ENCODE measurements around the gene ITGB5. TPM values are rescaled to one million over a fixed set of nuclear protein-coding genes. Genes with fewer than 3 reads are reported as not detected.
"Not testable (repeated sequence)": the region's sequence is repeated elsewhere in the genome, so short reads cannot be mapped to it uniquely, and the experiment has no call there.

The ITGB5 gene
- polyA plus RNA-seq, 3 donors, result 0.68 to 1.2 (median 1.0) TPM

- Histone ChIP-seq H3K9me3 (replicated peaks in 1 of 2; ENCODE audit: control insufficient read depth in 1 of 2, insufficient read depth in 1 of 2, low read length in 2 of 2) (no peaks in the 10 kb centered on the region), H3K27me3 (ENCODE audit: control insufficient read depth in 2 of 2, insufficient read depth in 2 of 2, low read length in 2 of 2) (no peaks in the 10 kb centered on the region), H4K20me1 (ENCODE audit: insufficient read depth, low read length) (no peaks in the 10 kb centered on the region), H2AFZ (ENCODE audit: insufficient read depth, low read depth, low read length, poor library complexity, severe bottlenecking) (no peak overlapping the region), H3K4me3 (replicated peaks in 1 of 3; ENCODE audit: low read depth in 2 of 3, low read length in 3 of 3) (no peak overlapping the region), H3K36me3 (replicated peaks in 1 of 2; ENCODE audit: control insufficient read depth in 1 of 2, insufficient read depth in 2 of 2, low read length in 2 of 2) (no peaks in the 10 kb centered on the region), H3K79me2 (ENCODE audit: insufficient read depth, low read length) (no peaks in the 10 kb centered on the region), H3K4me2 (replicated peaks; ENCODE audit: extremely low read depth, low read length, poor library complexity, severe bottlenecking) (no peak overlapping the region), H3K27ac (ENCODE audit: low read depth in 1 of 2, low read length in 2 of 2) (no peak overlapping the region), H3K4me1 (ENCODE audit: control insufficient read depth in 1 of 2, insufficient read depth in 2 of 2, low read length in 2 of 2) (peaks cover 0 to 7% of the 10 kb centered on the region in 2 donors), H3K9ac (ENCODE audit: insufficient read depth, low read length, poor library complexity, severe bottlenecking) (peak overlapping the region; percentile 4)
- H3K9me3 Mint-ChIP-seq, result no peaks in the 10 kb centered on the region
- peaks cover 0 to 3% (median 2%) of the 10 kb centered on the region in 3 donors for H3K27me3 Mint-ChIP-seq (ENCODE audit: low read depth in 3 of 3)
- no peak overlapping the region for H3K27ac Mint-ChIP-seq
- H3K4me3 Mint-ChIP-seq, result no peak overlapping the region
- intact Hi-C loops (cut with micrococcal nuclease), result no loop called here
- peaks cover 18% of the 10 kb centered on the region for H3K4me1 Mint-ChIP-seq
- TF ChIP-seq CTCF (IDR thresholded peaks at IDR 0.05), result no peak
- H3K36me3 Mint-ChIP-seq, result no peaks in the 10 kb centered on the region
- WGBS (ENCODE audit: insufficient coverage), result no CpG with 5 or more reads among the region's 8 CpGs
- peak in 1 of 3 donors; percentile 14 for DNase-seq
Measured at GRCh38 chr3:124791639-124792151, 95.5 kb downstream of the ITGB5 start.

GRCh38 chr3:124791142-124791541 lies 96.0 kb downstream of the ITGB5 start:
- no peaks in the 10 kb centered on the region for H3K27me3 ChIP-seq (ENCODE audit: control insufficient read depth in 2 of 2, insufficient read depth in 2 of 2, low read length in 2 of 2)
- TF ChIP-seq CTCF (IDR thresholded peaks at IDR 0.05), result no peak
- WGBS (ENCODE audit: insufficient coverage), result 79% methylated on average over 4 of the region's 4 CpGs
- Mint-ChIP-seq H3K9me3 (no peaks in the 10 kb centered on the region), H3K36me3 (no peaks in the 10 kb centered on the region), H3K4me1 (peaks cover 24% of the 10 kb centered on the region), H3K4me3 (no peak overlapping the region), H3K27ac (no peak overlapping the region), H3K27me3 (ENCODE audit: low read depth in 3 of 3) (peaks cover 0 to 5% (median 3%) of the 10 kb centered on the region in 3 donors)
- intact Hi-C loops (cut with micrococcal nuclease), result no loop called here
- no peak for DNase-seq
- H2AFZ ChIP-seq (ENCODE audit: insufficient read depth, low read depth, low read length, poor library complexity, severe bottlenecking), result no peak overlapping the region
- no peak overlapping the region for H3K4me2 ChIP-seq (replicated peaks; ENCODE audit: extremely low read depth, low read length, poor library complexity, severe bottlenecking)
- peak overlapping the region; percentile 4 for H3K9ac ChIP-seq (ENCODE audit: insufficient read depth, low read length, poor library complexity, severe bottlenecking)
- peaks cover 0 to 7% of the 10 kb centered on the region in 2 donors for H3K4me1 ChIP-seq (ENCODE audit: control insufficient read depth in 1 of 2, insufficient read depth in 2 of 2, low read length in 2 of 2)
- no peak overlapping the region for H3K4me3 ChIP-seq (replicated peaks in 1 of 3; ENCODE audit: low read depth in 2 of 3, low read length in 3 of 3)
- H3K36me3 ChIP-seq (replicated peaks in 1 of 2; ENCODE audit: control insufficient read depth in 1 of 2, insufficient read depth in 2 of 2, low read length in 2 of 2), result no peaks in the 10 kb centered on the region
- H3K27ac ChIP-seq (ENCODE audit: low read depth in 1 of 2, low read length in 2 of 2), result no peak overlapping the region
- H4K20me1 ChIP-seq (ENCODE audit: insufficient read depth, low read length), result no peaks in the 10 kb centered on the region
- no peaks in the 10 kb centered on the region for H3K9me3 ChIP-seq (replicated peaks in 1 of 2; ENCODE audit: control insufficient read depth in 1 of 2, insufficient read depth in 1 of 2, low read length in 2 of 2)
- H3K79me2 ChIP-seq (ENCODE audit: insufficient read depth, low read length), result no peaks in the 10 kb centered on the region

GRCh38 chr3:124789103-124789502 lies 98.1 kb downstream of the ITGB5 start:
- H3K9me3 ChIP-seq (replicated peaks in 1 of 2; ENCODE audit: control insufficient read depth in 1 of 2, insufficient read depth in 1 of 2, low read length in 2 of 2); intact Hi-C loops (cut with micrococcal nuclease); H3K4me3 Mint-ChIP-seq; H4K20me1 ChIP-seq (ENCODE audit: insufficient read depth, low read length); H3K79me2 ChIP-seq (ENCODE audit: insufficient read depth, low read length); H3K27ac Mint-ChIP-seq; H3K27me3 ChIP-seq (ENCODE audit: control insufficient read depth in 2 of 2, insufficient read depth in 2 of 2, low read length in 2 of 2); DNase-seq; H3K27me3 Mint-ChIP-seq (ENCODE audit: low read depth in 3 of 3); H2AFZ ChIP-seq (ENCODE audit: insufficient read depth, low read depth, low read length, poor library complexity, severe bottlenecking); H3K4me3 ChIP-seq (replicated peaks in 1 of 3; ENCODE audit: low read depth in 2 of 3, low read length in 3 of 3); H3K9me3 Mint-ChIP-seq; H3K36me3 ChIP-seq (replicated peaks in 1 of 2; ENCODE audit: control insufficient read depth in 1 of 2, insufficient read depth in 2 of 2, low read length in 2 of 2); H3K27ac ChIP-seq (ENCODE audit: low read depth in 1 of 2, low read length in 2 of 2); H3K9ac ChIP-seq (ENCODE audit: insufficient read depth, low read length, poor library complexity, severe bottlenecking); H3K4me2 ChIP-seq (replicated peaks; ENCODE audit: extremely low read depth, low read length, poor library complexity, severe bottlenecking); H3K36me3 Mint-ChIP-seq: not testable (repeated sequence)
- H3K4me1 ChIP-seq (ENCODE audit: control insufficient read depth in 1 of 2, insufficient read depth in 2 of 2, low read length in 2 of 2), result peaks cover 11 to 12% of the 10 kb centered on the region in 2 donors
- no CpG with 5 or more reads among the region's 5 CpGs for WGBS (ENCODE audit: insufficient coverage)
- H3K4me1 Mint-ChIP-seq, result peaks cover 30% of the 10 kb centered on the region

Data from CD14-positive monocyte (primary cell).